Embryonic facial prominence (tissue), 1 donor: ENCODE data around the gene COQ7.

Experiments used
- DNase-seq: peaks from one replicate; pipeline ENCODE4 v3.0.0-alpha.2; 2016; ENCODE audit errors: extremely low spot score

COQ7 gene

DNA sequence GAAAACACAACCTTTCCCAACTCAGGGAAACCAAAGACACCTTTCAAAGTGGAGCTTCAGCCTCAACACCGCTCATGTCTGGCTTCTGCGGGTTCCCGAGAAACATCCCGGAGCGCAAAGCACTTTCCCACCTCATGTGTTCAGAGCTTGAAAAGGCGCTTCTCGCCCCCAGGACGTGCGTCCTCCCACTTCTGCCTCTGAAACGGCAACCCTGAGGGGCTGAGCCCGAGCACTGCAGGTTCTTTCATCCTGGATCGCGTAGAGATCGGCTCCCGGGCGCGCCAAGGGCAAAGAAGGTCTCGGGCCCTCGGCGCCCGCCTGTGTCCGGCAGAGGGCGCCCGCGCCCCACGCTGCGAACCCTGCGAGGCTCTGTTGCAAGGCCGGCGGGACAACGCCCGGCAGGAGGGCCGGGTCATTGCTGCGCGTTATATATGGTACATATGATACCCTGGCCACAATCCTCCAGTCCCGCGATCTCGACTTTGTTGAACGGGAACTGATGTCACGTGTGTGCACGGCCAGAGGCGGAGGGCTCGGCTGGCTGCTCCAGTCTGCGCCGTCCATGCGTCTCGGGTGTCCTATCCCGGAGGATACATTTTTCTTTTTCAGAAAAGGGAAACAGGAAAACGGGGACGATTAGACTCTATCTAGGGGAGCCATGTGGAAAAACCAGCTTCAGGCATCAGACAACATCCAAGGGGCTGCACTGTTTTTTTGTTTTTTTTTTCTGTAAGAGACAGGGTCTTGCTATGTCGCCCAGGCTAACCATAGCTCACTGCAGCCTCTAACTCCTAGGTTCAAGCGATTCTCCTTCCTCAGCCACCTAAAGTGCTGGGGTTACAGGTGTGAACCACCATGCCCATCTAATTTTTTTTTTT, 19.1 kb downstream of the COQ7 start:
- DNase-seq = peak; percentile 56

DNA sequence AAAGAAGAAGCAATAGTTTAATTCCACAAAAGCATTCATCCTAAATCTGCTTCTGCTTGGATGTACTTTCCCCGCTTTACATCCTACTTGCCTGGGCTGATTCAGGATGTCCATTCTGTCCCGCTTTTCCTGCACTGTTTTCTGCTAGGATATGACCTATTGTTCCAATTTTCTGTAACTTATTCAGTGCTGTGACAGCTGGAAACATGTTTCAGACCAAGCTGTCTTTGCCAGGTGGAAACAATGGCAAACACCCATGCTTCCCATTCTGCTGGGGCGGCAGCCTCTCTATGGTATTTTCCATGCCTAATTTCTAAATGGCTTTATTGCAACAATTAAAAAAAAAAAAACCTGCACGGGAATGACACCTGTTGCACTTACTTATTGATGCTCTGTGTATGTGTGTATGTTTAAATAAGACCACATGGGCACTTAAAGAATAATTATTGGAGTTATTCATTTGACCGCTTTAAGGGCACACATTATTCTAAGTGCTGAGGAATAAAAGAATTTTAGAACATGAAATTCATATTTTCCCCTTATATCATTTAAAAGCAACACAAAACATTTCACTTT, 21.0 kb downstream of the COQ7 start:
- no peak for DNase-seq

DNA sequence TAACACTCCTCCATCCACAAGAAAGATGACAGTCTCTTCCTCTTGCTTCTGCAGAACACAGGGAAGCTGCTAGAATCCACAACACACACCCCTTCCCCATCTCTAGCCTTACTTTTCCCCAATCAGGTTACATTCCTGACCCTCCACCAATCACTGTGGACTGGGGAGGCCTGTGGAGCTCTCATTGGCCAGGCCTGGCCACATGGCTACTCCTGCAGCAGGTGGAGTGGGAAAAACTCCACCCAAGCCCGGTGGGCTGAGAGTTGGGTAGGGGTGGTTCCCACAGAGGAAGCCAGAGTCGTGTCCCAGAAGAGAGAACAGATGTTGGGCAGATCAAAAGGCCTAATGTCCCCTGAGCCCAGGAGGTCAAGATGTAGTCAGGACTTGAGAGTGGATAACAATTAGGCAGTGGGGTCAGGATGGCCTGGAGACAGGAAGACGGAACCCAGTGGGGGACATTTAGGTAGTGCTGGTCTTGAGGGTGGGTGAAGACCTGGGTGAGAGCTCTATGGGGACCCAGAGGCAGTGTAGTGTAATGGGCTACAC, 22.1 kb downstream of the COQ7 start:
- DNase-seq = no peak

DNA sequence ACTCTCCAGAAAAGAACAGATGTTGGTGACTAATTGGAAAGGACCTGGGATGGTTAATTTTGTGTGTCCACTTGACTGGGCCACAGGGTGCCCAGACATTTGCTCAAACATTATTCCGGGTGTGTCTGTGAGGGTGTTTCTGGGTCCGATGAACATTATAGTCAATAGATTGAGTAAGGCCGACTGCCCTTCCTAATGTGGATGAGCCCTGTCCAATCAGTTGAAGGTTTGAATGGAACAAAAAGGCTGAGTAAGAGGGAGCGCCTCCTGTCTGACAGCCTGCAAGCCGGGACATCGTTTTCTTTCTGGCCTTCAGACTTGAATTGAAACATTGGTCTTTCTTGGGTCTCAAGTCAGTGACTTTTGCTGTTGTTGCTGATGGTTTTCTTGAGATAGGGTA, 23.5 kb downstream of the COQ7 start:
- DNase-seq = no peak

- DNase-seq = no peak
Observed at GRCh38 chr16:19092653-19093410, 25.4 kb downstream of the COQ7 start.

DNA sequence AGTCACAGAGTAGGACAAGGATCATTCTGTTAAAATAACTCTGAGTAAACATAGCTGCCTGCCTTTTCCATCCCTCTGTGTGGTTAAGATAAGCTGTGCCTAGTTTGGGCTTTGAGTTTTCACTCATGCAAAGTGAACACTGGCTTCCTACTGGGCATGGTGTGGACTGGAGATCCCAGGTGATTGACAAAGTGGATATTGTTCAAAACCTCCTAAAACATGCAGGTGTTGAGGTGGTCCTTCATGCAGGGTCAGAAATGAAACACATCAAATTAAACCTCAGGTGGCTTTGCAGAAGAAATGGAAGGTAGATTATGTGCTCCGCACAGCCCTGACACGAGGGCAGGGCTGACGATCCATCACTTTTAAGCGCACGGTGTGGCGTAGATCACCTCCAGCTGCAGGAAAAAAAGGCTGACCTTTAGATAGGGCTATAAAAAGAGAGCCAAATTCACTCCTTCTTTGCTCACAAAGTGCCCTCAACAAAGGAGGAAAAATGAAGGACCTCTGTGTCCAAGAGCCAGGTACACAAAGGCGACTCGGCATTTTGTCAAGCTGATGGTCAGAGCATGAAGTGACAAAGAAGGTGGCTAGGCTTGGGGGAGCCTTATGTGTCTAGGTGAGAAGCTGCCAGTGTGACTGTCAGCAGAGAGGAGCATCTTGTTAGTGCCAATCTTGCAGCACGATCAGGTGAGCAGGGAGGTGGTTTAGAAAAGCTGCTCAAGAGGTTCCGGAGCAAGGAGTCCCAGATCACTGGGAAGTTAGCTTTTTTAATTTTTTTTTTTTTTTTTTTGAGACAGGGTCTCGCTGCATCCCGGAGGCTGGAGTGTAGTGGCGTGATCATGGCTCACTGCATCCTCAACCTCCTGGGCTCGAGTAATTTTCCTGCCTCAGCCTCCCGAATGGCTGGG, 26.5 kb downstream of the COQ7 start:
- DNase-seq = no peak

GRCh38 chr16:19094542-19095365, 27.3 kb downstream of the COQ7 start:
- no peak for DNase-seq

DNA sequence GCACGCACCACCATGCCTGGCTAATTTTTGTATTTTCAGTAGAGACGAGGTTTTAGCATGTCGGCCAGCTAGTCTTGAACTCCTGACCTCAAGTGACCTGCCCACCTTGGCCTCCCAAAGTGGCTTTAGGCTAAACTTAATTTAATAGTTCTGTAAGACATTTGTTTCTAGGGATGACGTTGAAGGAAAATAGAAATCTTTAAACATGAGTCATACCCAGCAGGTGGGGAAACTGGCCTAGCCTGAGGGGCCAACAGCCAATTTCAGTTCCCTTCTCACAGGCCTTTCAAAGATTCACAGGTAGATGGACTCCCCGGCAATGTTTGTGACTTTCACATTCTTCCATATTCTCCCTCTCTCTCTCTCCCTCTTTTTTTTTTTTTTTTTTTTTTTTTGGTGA, 28.2 kb downstream of the COQ7 start:
- DNase-seq = no peak

DNA sequence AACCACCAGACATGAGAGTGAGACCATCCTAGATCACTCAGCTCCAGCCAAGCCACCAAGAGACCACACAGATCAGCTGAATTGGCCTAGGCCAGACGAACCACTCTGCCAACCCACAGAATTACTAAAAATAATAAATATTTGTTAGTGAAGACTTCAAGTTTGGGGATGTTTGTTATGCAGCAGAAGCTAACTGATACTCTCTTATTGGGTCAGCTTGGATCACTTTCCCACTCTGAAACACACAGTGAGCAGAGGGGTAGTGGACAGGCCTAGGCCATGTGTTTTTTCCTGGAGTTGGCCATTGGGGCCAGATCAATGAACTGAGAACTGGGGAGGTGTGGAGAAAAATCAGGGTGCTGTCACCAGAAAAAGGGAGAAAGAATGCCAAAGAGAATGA, 30.8 kb downstream of the COQ7 start:
- no peak for DNase-seq

GRCh38 chr16:19102187-19102872, 34.9 kb downstream of the COQ7 start:
- DNase-seq = no peak

DNA sequence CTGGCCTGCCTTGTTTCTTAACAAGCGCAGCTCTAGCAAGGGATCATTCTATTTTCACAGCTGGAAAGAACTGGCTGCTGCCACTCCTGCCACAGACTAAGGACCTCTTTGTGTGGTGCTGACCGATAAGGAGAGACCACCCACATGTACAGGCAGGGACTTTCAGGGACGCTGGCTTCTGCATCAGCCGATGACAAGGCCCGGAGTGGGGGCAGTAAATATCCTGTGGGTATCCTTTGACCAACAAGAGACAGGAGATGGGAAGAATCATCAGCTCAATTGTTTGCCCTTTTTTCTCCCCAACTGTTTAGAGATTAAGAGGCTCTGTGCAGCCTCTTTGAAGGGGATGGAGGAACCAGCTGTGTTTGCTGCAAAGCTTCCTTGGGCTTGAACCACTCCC, 37.2 kb downstream of the COQ7 start:
- no peak for DNase-seq

- no peak for DNase-seq
Observed at GRCh38 chr16:19105131-19105530, 37.7 kb downstream of the COQ7 start.

DNA sequence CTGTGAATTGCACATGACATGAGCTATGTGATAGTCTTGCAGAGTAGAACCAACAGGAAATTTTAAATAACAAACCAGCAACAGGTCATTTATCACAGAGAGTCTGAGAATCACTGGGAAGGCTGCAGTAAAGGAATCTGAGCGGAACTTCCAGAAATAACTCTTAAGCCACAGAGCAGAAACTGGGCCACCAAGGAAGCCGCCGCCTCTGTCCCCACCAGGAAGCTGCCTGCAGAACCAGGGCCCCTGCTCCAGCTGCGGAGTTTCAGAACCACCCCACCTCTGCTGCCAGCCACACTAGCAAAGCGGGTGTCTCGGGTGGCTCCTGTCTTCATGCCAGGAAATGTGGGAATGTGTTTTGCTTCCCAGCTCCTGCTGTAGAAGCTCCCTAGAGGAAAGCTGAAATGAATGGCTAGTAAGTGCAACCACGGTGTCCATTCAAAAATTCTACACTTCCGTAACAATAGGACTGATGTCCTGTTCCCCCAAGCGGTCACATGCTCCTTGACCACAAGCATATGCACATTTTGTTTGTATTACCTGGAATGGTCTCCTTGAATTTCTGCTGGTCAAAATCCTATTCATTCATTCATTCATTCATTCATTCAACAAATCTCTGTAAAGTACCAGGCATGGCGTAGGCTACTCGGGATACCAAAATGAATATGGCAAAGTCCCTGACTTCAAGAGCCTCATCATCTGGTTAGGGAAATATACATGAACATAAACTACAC, 38.6 kb downstream of the COQ7 start:
- no peak for DNase-seq

- DNase-seq = no peak
Observed at GRCh38 chr16:19106625-19107020, 39.2 kb downstream of the COQ7 start.

DNA sequence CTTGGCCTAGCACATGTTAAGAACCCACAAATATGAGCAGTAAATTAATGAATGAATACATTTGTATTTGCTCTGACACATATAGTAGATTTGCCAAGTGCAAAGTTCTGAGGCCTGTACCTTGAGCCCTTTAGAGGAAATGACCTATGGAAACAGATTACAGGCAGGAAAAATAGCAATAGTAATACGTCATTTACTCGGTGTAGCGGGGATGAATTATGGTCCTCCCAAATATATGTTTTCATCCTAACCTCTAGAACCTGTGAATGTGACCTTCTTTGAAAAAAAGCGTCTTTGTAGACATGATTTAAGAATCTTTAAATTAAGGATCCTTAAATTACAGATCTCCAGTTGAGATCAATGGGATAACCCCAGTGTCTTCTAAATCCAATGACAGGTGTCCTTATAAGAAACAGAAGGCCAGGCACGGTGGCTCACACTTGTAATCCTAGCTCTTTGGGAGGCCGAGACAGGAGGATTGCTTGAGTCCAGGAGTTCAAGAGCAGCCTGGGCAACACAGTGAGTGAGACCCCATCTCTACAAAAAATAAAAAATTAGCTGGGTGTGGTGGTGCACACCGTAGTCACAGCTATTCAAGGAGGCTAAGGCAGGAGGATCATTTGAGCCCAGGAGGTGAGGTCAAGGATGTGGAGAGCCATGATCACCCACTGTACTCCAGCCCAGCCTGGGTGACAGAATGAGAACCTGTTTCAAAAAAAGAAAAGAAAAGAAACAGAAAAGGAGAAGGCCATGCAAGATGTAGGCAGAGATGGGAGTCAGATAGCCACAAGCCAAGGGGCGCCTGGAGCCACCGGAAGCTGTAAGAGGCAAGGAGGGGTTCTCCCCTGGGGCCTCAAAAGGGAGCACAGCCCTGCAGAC, 41.2 kb downstream of the COQ7 start:
- DNase-seq = no peak

DNA sequence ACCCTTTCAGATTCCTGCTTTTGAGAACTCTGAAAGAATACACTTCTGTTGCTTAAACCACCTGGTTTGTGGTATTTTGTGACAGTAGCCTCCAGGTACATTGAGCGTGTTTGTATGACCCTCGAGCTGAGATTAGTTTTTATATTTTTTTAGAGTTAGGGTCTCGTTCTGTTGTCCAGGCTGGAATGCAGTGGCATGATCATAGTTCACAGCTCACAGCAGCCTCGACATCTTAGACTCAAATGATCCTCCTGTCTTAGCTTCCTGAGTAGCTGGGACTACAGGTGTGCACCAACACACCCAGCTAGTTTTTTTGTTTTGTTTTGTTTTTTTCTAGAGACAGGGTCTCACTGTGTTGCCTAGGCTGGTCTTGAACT, 41.9 kb downstream of the COQ7 start:
- DNase-seq = no peak

DNA sequence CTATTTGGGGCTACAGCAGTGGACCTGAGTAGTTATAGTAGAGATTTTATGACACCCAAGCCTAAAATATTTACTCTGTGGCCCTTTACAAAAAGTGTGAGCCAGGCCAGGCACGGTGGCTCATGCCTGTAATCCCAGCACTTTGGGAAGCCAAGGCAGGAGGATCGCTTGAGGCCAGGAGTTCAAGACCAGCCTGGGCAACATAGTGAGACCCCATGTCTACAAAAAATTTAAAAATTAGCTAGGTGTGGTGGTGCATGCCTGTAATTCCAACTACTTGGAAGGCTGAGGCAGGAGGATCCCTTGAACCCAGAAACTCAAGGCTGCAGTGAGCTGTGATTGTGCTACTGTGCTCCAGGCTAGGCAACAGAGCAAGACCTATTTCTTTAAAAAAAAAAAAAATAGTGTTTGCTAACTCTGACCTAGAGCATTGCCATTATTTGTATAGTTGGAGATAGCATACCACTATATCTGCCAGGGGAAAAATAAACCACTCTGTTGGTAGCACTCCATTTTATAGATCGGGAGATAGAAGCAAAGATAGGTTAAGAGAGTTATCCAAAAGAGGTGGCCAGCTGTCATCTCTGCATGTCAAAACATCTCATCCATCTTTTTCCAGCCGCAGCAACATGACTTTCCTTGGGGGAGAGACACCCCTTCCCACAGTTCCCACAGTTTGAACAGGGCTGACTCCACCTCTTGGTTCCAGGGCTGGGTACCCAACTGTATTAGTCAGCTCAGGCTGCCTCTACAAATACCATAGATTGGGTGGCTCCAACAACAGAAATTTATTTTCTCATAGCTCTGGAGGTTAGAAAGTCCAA, 43.3 kb downstream of the COQ7 start:
- no peak for DNase-seq

DNA sequence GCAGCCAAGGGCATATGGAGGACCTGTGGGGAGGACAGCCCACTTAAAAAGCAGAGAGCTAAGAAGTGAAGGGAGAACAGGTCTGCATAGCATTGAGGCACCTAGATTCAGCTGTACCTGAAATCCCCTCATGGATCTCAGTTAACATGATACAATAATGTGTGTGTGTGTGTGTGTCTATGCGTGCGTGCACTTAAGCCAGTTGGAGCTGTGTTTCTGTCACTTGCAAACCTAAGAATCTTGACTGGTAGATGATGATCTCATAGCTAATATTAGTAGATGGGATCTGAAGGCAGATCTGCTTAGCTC, 44.6 kb downstream of the COQ7 start:
- no peak for DNase-seq
